GM12878 (cell line): Measurements from ENCODE around the gene RPLP2. TPM values are rescaled to one million over a fixed set of nuclear protein-coding genes. Genes with fewer than 3 reads are reported as not detected.

Experiments used
- ATAC-seq: fragments of 200-7000 bp; cut with Tn5 transposase; 3 replicates; pipeline ENCODE4 v1.9.1; 2020; ENCODE audit warnings: mild to moderate bottlenecking, moderate library complexity
- BruUV-seq: library from RNA; stranded (reverse); fragments of 400-500 nt; replicated peaks from 2 replicates; lab custom pipeline; 2021; lab: Mats Ljungman, UMichigan
- CTCF ChIA-PET: fragments of 300-600 bp; sonication (Branson Sonifier 250); formaldehyde crosslinking; extraction: SDS; loops from one replicate; lab custom pipeline; 2021; ENCODE audit warnings: inconsistent platforms; lab: Yijun Ruan, JAX
- POLR2A ChIA-PET: fragments of 350-600 bp; formaldehyde crosslinking; extraction: SDS; loops from one replicate; lab custom pipeline; 2021; ENCODE audit warnings: inconsistent platforms; lab: Charles Lee
- RAD21 ChIA-PET: fragments of 300-600 bp; sonication (Branson Sonifier 250); formaldehyde crosslinking; loops from one replicate; lab custom pipeline; 2023; ENCODE audit warnings: antibody characterized with exemption; ENCODE audit not compliant: unreplicated experiment; lab: Charles Lee
- SMC1A ChIA-PET: fragments of 300-600 bp; sonication (Branson Sonifier 250); formaldehyde crosslinking; loops from one replicate; lab custom pipeline; 2023; ENCODE audit not compliant: unreplicated experiment, uncharacterized antibody; lab: Charles Lee
- DNase-seq: peaks from one replicate; pipeline ENCODE4 v3.0.0-alpha.2; 2011; ENCODE audit warnings: low read depth, low spot score
- FAIRE-seq: peaks from 3 replicates; lab custom pipeline; 2011; peaks lifted over from hg19 to GRCh38; lab: Jason Lieb, UNC
- H2AFZ ChIP-seq: 2 replicates; pipeline ENCODE4 v1.6.0; 2011; ENCODE audit warnings: low read depth, low read length, control low read depth; ENCODE audit not compliant: control insufficient read depth
- H3K27ac ChIP-seq: 2 replicates; pipeline ENCODE4 v1.5.1; 2011; ENCODE audit warnings: control low read depth; ENCODE audit not compliant: control insufficient read depth, insufficient read depth
- H3K27me3 ChIP-seq, 2 experiments: replicated peaks in 1 of 2; 2 replicates each; pipeline versions ENCODE4 v1.6.0 to v1.6.1; 2011; ENCODE audit warnings: low read length in 1 of 2; ENCODE audit not compliant: control insufficient read depth in 2 of 2, insufficient read depth in 2 of 2
- H3K36me3 ChIP-seq, 2 experiments: 2 replicates each; pipeline ENCODE4 v1.5.1; 2011; ENCODE audit warnings: low read length in 1 of 2; ENCODE audit not compliant: control insufficient read depth in 2 of 2, insufficient read depth in 2 of 2
- H3K4me1 ChIP-seq: 2 replicates; pipeline ENCODE4 v1.6.1; 2011; ENCODE audit warnings: mild to moderate bottlenecking, low read length, moderate library complexity, mixed read lengths; ENCODE audit not compliant: control insufficient read depth, insufficient read depth
- H3K4me2 ChIP-seq: 2 replicates; pipeline ENCODE4 v1.6.0; 2011; ENCODE audit warnings: control low read depth; ENCODE audit not compliant: control insufficient read depth, insufficient read depth
- H3K4me3 ChIP-seq: fragments of 200-600 bp; sonication (generic); 2 replicates; pipeline ENCODE4 v1.5.1; 2016
- H3K79me2 ChIP-seq: 2 replicates; pipeline ENCODE4 v1.6.0; 2011; ENCODE audit warnings: low read length; ENCODE audit not compliant: control insufficient read depth, insufficient read depth
- H3K9ac ChIP-seq: 2 replicates; pipeline ENCODE4 v1.8.0; 2011; ENCODE audit warnings: low read length, control low read depth, mixed read lengths; ENCODE audit not compliant: control insufficient read depth, insufficient read depth
- H3K9me3 ChIP-seq: replicated peaks from 3 replicates; pipeline ENCODE4 v1.5.1; 2011; ENCODE audit warnings: mild to moderate bottlenecking, low read length; ENCODE audit not compliant: control insufficient read depth, insufficient read depth
- H4K20me1 ChIP-seq: 2 replicates; pipeline ENCODE4 v1.6.0; 2011; ENCODE audit not compliant: control insufficient read depth, insufficient read depth
- CEBPZ ChIP-seq: fragments of 150-350 bp; IDR thresholded peaks from 2 replicates; pipeline ENCODE4 v1.6.1; 2016; ENCODE audit warnings: low read depth, low read length
- CHD2 ChIP-seq: IDR thresholded peaks from 2 replicates; pipeline ENCODE4 v1.6.1; 2011; ENCODE audit warnings: low read depth, low read length, improper control_type of control experiment, borderline replicate concordance
- ELK1 ChIP-seq: IDR thresholded peaks from 2 replicates; pipeline ENCODE4 v1.6.1; 2012; ENCODE audit warnings: low read depth, low read length, improper control_type of control experiment
- KLF5 ChIP-seq: fragments of 450-650 bp; IDR thresholded peaks from 2 replicates; pipeline ENCODE4 v1.6.1; 2014; ENCODE audit warnings: mild to moderate bottlenecking; ENCODE audit not compliant: partially characterized antibody
- NR2F1 ChIP-seq: fragments of 450-650 bp; conservative IDR thresholded peaks from 2 replicates; pipeline ENCODE4 v1.6.1; 2017; ENCODE audit warnings: mild to moderate bottlenecking
- PBX3 ChIP-seq: IDR thresholded peaks from 2 replicates; pipeline ENCODE4 v1.6.1; 2011; ENCODE audit warnings: mild to moderate bottlenecking, low read depth, low read length, moderate library complexity; ENCODE audit not compliant: insufficient replicate concordance
- SREBF2 ChIP-seq: IDR thresholded peaks from 2 replicates; pipeline ENCODE4 v1.6.1; 2012; ENCODE audit warnings: mild to moderate bottlenecking, low read length
- SUZ12 ChIP-seq: fragments of 200-600 bp; sonication (generic); IDR thresholded peaks from one replicate; pipeline ENCODE4 v1.6.1; 2018; ENCODE audit warnings: antibody characterized with exemption, mild to moderate bottlenecking; ENCODE audit not compliant: unreplicated experiment
- TAF1 ChIP-seq: IDR thresholded peaks from 2 replicates; pipeline ENCODE4 v1.6.1; 2011; ENCODE audit warnings: mild to moderate bottlenecking, low read depth, low read length, borderline replicate concordance
- whole genome bisulfite sequencing: methylation state at CpG from one replicate; pipeline ENCODE4 v1.1.6; 2016; ENCODE audit warnings: low lambda C conversion rate; ENCODE audit not compliant: insufficient replicate concordance, insufficient coverage; ENCODE audit errors: missing lambda C conversion rate; 5-methylcytosine and 5-hydroxymethylcytosine counted together
- in situ Hi-C: fragments of 300-500 bp; cut with MboI; formaldehyde crosslinking; loops from 9 replicates; pipeline ENCODE4 v1.14.3; 2018; ENCODE audit warnings: mixed read lengths
- intact Hi-C: fragments of 100-400 bp; cut with micrococcal nuclease; formaldehyde crosslinking; loops from one replicate; pipeline ENCODE4 v1.14.2; 2022; ENCODE audit not compliant: unreplicated experiment
- polyA plus RNA-seq, 11 experiments: library from polyadenylated mRNA; depleted of rRNA in 4 of 11; unstranded in 6 of 11; stranded (reverse) in 5 of 11; fragments of >200 nt; fragmentation: Nextera tagmentation in 4 of 11; fragmentation: Illumina TruSeq in 1 of 11; extraction: Ambion mirVana in 4 of 11; extraction: Trizol in 1 of 11; gene quantifications; 1 replicate in 1 of 11; 2 replicates in 10 of 11; pipeline versions ENCODE4 v1.2.1 to v1.2.3, GENCODE V29; 2011 to 2016; ENCODE audit warnings: inconsistent platforms in 2 of 11, missing spikeins in 2 of 11, low read depth in 1 of 11
- total RNA-seq, 4 experiments: library from RNA; depleted of rRNA in 3 of 4; stranded (reverse); fragments of >200 nt in 3 of 4; fragmentation: Illumina TruSeq in 1 of 4; extraction: Trizol in 1 of 4; gene quantifications; 2 replicates each; pipeline versions ENCODE4 v1.2.1 to v1.2.3, GENCODE V29; 2013 to 2021

Gene RPLP2
- total and polyA plus RNA-seq, 10 of the 15 experiments (the other 5 are each of a cell fraction or from before 2014, with no cell fraction given) = 488 to 3,558 (median 1,481) TPM

GRCh38 chr11:841981-842369 lies 32.2 kb downstream of the RPLP2 start:
- ChIA-PET RAD21 (no interaction called here), SMC1A (interaction anchor here (1.4 kb wide), 1 partner anchor 22 kb away, joined by 5 read pairs; no protein-coding TSS in a partner anchor)
- H3K36me3 ChIP-seq = peaks cover 0 to 25% of the 10 kb centered on the region in 2 experiments; a peak in 2 of 4 replicates
- H3K9ac ChIP-seq = peak overlapping the region; percentile 91
- peak overlapping the region; percentile 95 for H3K4me2 ChIP-seq
- in situ Hi-C loops (loop anchor here (10.0 kb wide), 2 partner anchors 213 to 1013 kb away; partner anchors contain the start of gene LSP1), intact Hi-C loops (loop anchor here (5.0 kb wide), 1 partner anchor 70 kb away; the partner anchor contains the start of gene CHID1)
- H3K4me3 ChIP-seq = peak overlapping the region; percentile 96
- FAIRE-seq = no peak
- TF ChIP-seq CHD2 = no peak
- TF ChIP-seq TAF1 = no peak
- no peak for TF ChIP-seq KLF5
- TF ChIP-seq PBX3 = no peak
- TF ChIP-seq ELK1 = no peak
- no peak for TF ChIP-seq NR2F1
- no peak for TF ChIP-seq SREBF2
- TF ChIP-seq CEBPZ = no peak
- no peak for TF ChIP-seq SUZ12
- TF ChIP-seq, all 136 proteins: peak for 0
- under 1% methylated on average over 24 of the region's 27 CpGs for WGBS
- peaks cover 15% of the 10 kb centered on the region for H3K4me1 ChIP-seq
- peak overlapping the region; percentile 98 for H2AFZ ChIP-seq
- TSS peak; percentile 78 for BruUV-seq
- peak overlapping the region; percentile 90 for H3K27ac ChIP-seq
- no peak for DNase-seq
- peaks cover 20% of the 10 kb centered on the region for H3K79me2 ChIP-seq
- H4K20me1 ChIP-seq = no peaks in the 10 kb centered on the region; the same call in 1 of the 2 replicates
- H3K27me3 ChIP-seq = no peaks in the 10 kb centered on the region
- ChIA-PET CTCF (no interaction called here), POLR2A (interaction anchor here (4.0 kb wide), 1 partner anchor 12 kb away, joined by 21 read pairs; no protein-coding TSS in a partner anchor)
- no peaks in the 10 kb centered on the region for H3K9me3 ChIP-seq
- peak; percentile 50 for ATAC-seq
